Parathyroid adenoma (tissue), 2 donors: ENCODE measurements around the gene ADAM22.
"Not testable (repeated sequence)": the region's sequence is repeated elsewhere in the genome, so short reads cannot be mapped to it uniquely, and the experiment has no call there.

Source experiments
- H2AFZ ChIP-seq: fragments of 300-600 bp; sonication (generic); one replicate; pipeline ENCODE4 v1.7.0; 2017; ENCODE audit warnings: antibody characterized with exemption, mild to moderate bottlenecking
- H3K27ac ChIP-seq: fragments of 300-600 bp; sonication (generic); one replicate; pipeline ENCODE4 v1.7.0; 2017
- H3K27me3 ChIP-seq: fragments of 300-600 bp; sonication (generic); one replicate; pipeline ENCODE4 v1.7.0; 2017; ENCODE audit warnings: low read length; ENCODE audit not compliant: control insufficient read depth, insufficient read depth
- H3K36me3 ChIP-seq: fragments of 300-600 bp; sonication (generic); one replicate; pipeline ENCODE4 v1.7.0; 2017; ENCODE audit warnings: low read length; ENCODE audit not compliant: control insufficient read depth, insufficient read depth
- H3K4me1 ChIP-seq: fragments of 300-600 bp; sonication (generic); one replicate; pipeline ENCODE4 v1.7.0; 2017; ENCODE audit warnings: control low read depth
- H3K4me2 ChIP-seq: fragments of 300-600 bp; sonication (generic); one replicate; pipeline ENCODE4 v1.7.0; 2017; ENCODE audit warnings: low read length
- H3K4me3 ChIP-seq: fragments of 300-600 bp; sonication (generic); one replicate; pipeline ENCODE4 v1.7.0; 2017; ENCODE audit warnings: low read depth, low read length
- H3K79me2 ChIP-seq: fragments of 300-600 bp; sonication (generic); one replicate; pipeline ENCODE4 v1.7.0; 2017; ENCODE audit warnings: control low read depth
- H3K9ac ChIP-seq: fragments of 300-600 bp; sonication (generic); one replicate; pipeline ENCODE4 v1.7.0; 2017; ENCODE audit warnings: mild to moderate bottlenecking
- H3K9me3 ChIP-seq: fragments of 300-600 bp; sonication (generic); one replicate; pipeline ENCODE4 v1.7.0; 2017; ENCODE audit warnings: low read length; ENCODE audit not compliant: control insufficient read depth
- TF ChIP-seq, protein P1 (sequence below): fragments of 300-600 bp; sonication (generic); IDR thresholded peaks from one replicate; pipeline ENCODE4 v1.7.0; 2017; ENCODE audit warnings: antibody characterized with exemption, mild to moderate bottlenecking
- donor health status: primary hyperparathyroidism.

The ADAM22 gene

DNA sequence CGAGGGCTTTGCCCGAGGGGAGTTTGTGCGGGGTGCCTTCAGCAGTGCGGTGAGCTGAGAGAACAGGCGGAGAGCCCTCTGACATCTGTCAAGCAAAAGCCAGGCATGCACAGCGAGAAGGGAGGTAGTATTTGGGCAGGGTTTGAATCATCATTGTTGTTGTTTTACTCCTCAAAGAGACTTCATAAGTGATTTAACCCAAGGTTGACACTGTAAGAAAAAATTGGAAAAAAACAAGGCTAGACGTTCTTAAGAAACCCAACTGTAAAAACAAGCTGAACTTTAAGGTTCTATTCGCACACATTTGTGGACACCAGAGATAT, 1.3 kb downstream of the ADAM22 start:
- H2AFZ ChIP-seq, result peak overlapping the region; percentile 72
- H3K9ac ChIP-seq, result no peak overlapping the region
- no peak overlapping the region for H3K27ac ChIP-seq
- peaks cover 3% of the 10 kb centered on the region for H3K4me1 ChIP-seq
- H3K27me3 ChIP-seq, result no peaks in the 10 kb centered on the region
- H3K36me3 ChIP-seq, result no peaks in the 10 kb centered on the region
- H3K79me2 ChIP-seq, result no peaks in the 10 kb centered on the region
- no peaks in the 10 kb centered on the region for H3K9me3 ChIP-seq
- H3K4me3 ChIP-seq, result no peak overlapping the region
- peak overlapping the region; percentile 62 for H3K4me2 ChIP-seq
- TF ChIP-seq, protein P1, sequence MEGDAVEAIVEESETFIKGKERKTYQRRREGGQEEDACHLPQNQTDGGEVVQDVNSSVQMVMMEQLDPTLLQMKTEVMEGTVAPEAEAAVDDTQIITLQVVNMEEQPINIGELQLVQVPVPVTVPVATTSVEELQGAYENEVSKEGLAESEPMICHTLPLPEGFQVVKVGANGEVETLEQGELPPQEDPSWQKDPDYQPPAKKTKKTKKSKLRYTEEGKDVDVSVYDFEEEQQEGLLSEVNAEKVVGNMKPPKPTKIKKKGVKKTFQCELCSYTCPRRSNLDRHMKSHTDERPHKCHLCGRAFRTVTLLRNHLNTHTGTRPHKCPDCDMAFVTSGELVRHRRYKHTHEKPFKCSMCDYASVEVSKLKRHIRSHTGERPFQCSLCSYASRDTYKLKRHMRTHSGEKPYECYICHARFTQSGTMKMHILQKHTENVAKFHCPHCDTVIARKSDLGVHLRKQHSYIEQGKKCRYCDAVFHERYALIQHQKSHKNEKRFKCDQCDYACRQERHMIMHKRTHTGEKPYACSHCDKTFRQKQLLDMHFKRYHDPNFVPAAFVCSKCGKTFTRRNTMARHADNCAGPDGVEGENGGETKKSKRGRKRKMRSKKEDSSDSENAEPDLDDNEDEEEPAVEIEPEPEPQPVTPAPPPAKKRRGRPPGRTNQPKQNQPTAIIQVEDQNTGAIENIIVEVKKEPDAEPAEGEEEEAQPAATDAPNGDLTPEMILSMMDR, result no peak

DNA sequence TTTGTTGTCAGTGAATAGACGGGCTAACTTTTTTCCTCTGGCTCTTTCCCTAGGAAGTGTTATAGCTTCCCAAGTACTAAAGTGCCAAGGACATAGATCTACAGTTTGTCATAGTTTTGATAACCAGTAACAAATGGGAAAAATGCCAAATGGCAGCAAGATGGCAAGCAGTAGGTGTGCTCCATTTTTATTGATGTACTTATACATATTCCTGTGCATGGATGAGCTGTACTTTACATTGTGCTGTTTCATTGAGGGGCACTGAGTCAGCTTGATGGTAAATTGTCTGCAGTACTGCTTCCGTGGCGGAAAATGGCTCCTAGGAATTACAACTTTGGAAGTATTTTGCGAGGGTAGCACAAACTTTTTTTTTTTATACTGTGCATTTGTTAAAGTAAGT, 7.1 kb downstream of the ADAM22 start:
- no peaks in the 10 kb centered on the region for H3K36me3 ChIP-seq
- no peak overlapping the region for H3K27ac ChIP-seq
- H3K79me2 ChIP-seq, result no peaks in the 10 kb centered on the region
- no peak overlapping the region for H3K4me3 ChIP-seq
- TF ChIP-seq, protein P1, result no peak
- no peaks in the 10 kb centered on the region for H3K27me3 ChIP-seq
- H3K4me2 ChIP-seq, result no peak overlapping the region
- no peaks in the 10 kb centered on the region for H3K9me3 ChIP-seq
- no peak overlapping the region for H3K9ac ChIP-seq
- no peak overlapping the region for H2AFZ ChIP-seq
- no peaks in the 10 kb centered on the region for H3K4me1 ChIP-seq

DNA sequence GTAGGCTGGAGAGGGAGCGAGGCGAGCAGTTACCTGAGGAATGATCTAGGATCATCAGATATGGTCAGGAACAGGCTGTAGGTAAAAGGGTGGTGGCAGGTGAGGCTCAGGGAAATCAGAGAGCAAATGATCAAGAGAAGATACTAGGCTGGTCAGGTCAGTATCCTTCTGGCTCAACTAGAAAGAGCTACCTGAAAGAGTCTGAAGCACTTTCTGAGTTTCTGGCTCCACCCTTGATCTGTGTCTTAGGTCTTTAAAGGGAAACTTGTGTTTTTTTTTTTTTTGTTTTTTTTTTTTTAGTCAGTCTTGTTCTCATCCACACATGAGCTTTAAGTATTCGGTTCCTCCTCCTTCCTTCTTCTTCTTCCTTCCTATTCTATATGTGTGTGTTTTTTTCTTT, 10.5 kb downstream of the ADAM22 start:
- Histone ChIP-seq H3K4me3 (no peak overlapping the region), H3K36me3 (no peaks in the 10 kb centered on the region), H3K4me1 (no peaks in the 10 kb centered on the region), H2AFZ (no peak overlapping the region), H3K4me2 (no peak overlapping the region), H3K27me3 (no peaks in the 10 kb centered on the region), H3K79me2 (no peaks in the 10 kb centered on the region), H3K27ac (no peak overlapping the region), H3K9me3 (no peaks in the 10 kb centered on the region), H3K9ac (no peak overlapping the region)
- TF ChIP-seq, protein P1, result no peak

DNA sequence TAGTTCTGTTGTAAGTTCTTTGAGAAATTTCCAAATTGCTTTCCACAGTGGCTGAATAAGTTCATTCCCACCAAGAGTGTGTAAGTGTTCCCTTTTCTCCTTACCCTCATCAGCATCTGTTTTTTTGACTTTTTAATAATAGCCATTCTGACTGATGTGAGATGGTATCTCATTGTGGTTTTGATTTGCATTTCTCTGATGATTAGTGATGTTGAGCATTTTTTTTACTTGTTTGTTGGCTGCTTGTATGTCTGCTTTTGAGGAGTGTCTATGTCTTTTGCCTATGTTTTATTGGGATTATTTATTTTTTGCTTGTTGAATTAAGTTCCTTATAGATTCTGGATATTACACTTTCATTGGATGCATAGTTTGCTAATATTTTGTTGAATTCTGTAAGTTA, 11.9 kb downstream of the ADAM22 start:
- H3K27ac ChIP-seq, H3K9me3 ChIP-seq, H3K27me3 ChIP-seq, H3K4me3 ChIP-seq, H3K36me3 ChIP-seq, H3K4me2 ChIP-seq, H3K79me2 ChIP-seq, H3K4me1 ChIP-seq, H2AFZ ChIP-seq, H3K9ac ChIP-seq: not testable (repeated sequence)

DNA sequence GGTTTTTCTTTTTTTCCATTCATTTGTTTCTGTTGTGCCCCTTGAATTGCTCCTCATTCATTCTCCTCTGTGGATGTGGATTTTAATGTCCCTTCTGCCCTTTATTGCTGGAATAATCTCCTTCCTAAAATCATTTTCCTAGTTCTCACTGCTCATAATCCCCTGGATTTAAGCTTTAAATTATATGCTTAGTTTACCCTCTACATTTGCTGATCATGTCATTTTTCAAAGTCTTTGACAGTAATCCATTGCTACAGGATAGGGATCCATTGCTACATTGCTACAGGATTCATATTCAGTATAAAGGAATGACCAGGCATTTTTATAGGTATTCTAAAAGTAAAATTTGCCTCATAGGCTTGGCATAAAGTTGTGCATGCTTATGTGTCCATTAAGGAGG, 14.3 kb downstream of the ADAM22 start:
- Histone ChIP-seq H2AFZ (no peak overlapping the region), H3K27ac (no peak overlapping the region), H3K9me3 (no peaks in the 10 kb centered on the region), H3K36me3 (no peaks in the 10 kb centered on the region), H3K9ac (no peak overlapping the region), H3K27me3 (no peaks in the 10 kb centered on the region), H3K4me3 (no peak overlapping the region), H3K4me1 (no peaks in the 10 kb centered on the region), H3K79me2 (no peaks in the 10 kb centered on the region), H3K4me2 (no peak overlapping the region)
- TF ChIP-seq, protein P1, result no peak
